Mesenchymal stem cell (in vitro differentiated cells and primary cell): Measurements from ENCODE around the gene PDE8B.

Experiments used
- DNase-seq: peaks from one replicate; pipeline ENCODE4 v3.0.0-alpha.2; 2013
- H2AFZ ChIP-seq: one replicate; pipeline ENCODE4 v1.6.1; 2013; ENCODE audit warnings: low read depth, mild to moderate bottlenecking, control low read depth, inconsistent platforms, low read length, moderate library complexity
- H2AK5ac ChIP-seq: 2 replicates; pipeline ENCODE4 v1.6.1; 2013; ENCODE audit warnings: low read length, moderate library complexity, mild to moderate bottlenecking, inconsistent platforms; ENCODE audit not compliant: severe bottlenecking
- H2BK120ac ChIP-seq: one replicate; pipeline ENCODE4 v1.6.1; 2013; ENCODE audit warnings: low read depth, mild to moderate bottlenecking, inconsistent platforms, low read length, moderate library complexity
- H2BK12ac ChIP-seq, 2 experiments: one replicate each; pipeline ENCODE4 v1.6.1; 2013; ENCODE audit warnings: inconsistent platforms in 2 of 2, low read length in 2 of 2, mild to moderate bottlenecking in 2 of 2, moderate library complexity in 2 of 2, control low read depth in 1 of 2
- H2BK15ac ChIP-seq: one replicate; pipeline ENCODE4 v1.6.1; 2013; ENCODE audit warnings: mild to moderate bottlenecking, low read depth, inconsistent platforms; ENCODE audit not compliant: poor library complexity, severe bottlenecking
- H2BK5ac ChIP-seq: 2 replicates; pipeline ENCODE4 v1.6.1; 2013; ENCODE audit warnings: low read depth, mild to moderate bottlenecking, low read length, control low read depth, inconsistent platforms; ENCODE audit not compliant: poor library complexity, severe bottlenecking
- H3K14ac ChIP-seq, 2 experiments: one replicate each; pipeline ENCODE4 v1.6.1; 2013; ENCODE audit warnings: inconsistent platforms in 2 of 2, low read length in 2 of 2, control low read depth in 1 of 2, mild to moderate bottlenecking in 1 of 2, moderate library complexity in 1 of 2
- H3K18ac ChIP-seq, 2 experiments: one replicate each; pipeline ENCODE4 v1.6.1; 2013; ENCODE audit warnings: inconsistent platforms in 2 of 2, low read length in 2 of 2, control low read depth in 1 of 2, low read depth in 1 of 2, mild to moderate bottlenecking in 1 of 2
- H3K23ac ChIP-seq, 2 experiments: one replicate each; pipeline ENCODE4 v1.6.1; 2013; ENCODE audit warnings: inconsistent platforms in 2 of 2, low read length in 2 of 2, mild to moderate bottlenecking in 2 of 2, moderate library complexity in 2 of 2, control low read depth in 1 of 2
- H3K27ac ChIP-seq: 2 replicates; pipeline ENCODE4 v1.5.1; 2013; ENCODE audit warnings: mild to moderate bottlenecking, moderate library complexity, low read length, control low read depth, inconsistent platforms; ENCODE audit not compliant: poor library complexity, severe bottlenecking
- H3K27me3 ChIP-seq, 2 experiments: 2 replicates each; pipeline versions ENCODE4 v1.6.1 to v1.7.0; 2013; ENCODE audit warnings: low read length in 2 of 2, mild to moderate bottlenecking in 2 of 2, moderate library complexity in 2 of 2, control low read depth in 1 of 2, inconsistent platforms in 1 of 2; ENCODE audit not compliant: control insufficient read depth in 1 of 2, insufficient read depth in 1 of 2
- H3K36me3 ChIP-seq, 2 experiments: 2 replicates each; pipeline versions ENCODE4 v1.6.1 to v1.7.0; 2013; ENCODE audit warnings: low read length in 2 of 2, control low read depth in 1 of 2, inconsistent platforms in 1 of 2, low read depth in 1 of 2, mild to moderate bottlenecking in 1 of 2; ENCODE audit not compliant: insufficient read depth in 2 of 2, control insufficient read depth in 1 of 2
- H3K4ac ChIP-seq, 2 experiments: one replicate each; pipeline ENCODE4 v1.6.1; 2013; ENCODE audit warnings: inconsistent platforms in 2 of 2, low read length in 2 of 2, mild to moderate bottlenecking in 2 of 2, moderate library complexity in 2 of 2, control low read depth in 1 of 2, low read depth in 1 of 2
- H3K4me1 ChIP-seq: 2 replicates; pipeline ENCODE4 v1.6.1; 2013; ENCODE audit warnings: low read depth, low read length, control low read depth; ENCODE audit not compliant: control insufficient read depth, insufficient read depth
- H3K4me2 ChIP-seq: 2 replicates; pipeline ENCODE4 v1.6.1; 2013; ENCODE audit warnings: low read length, mild to moderate bottlenecking, inconsistent platforms; ENCODE audit not compliant: poor library complexity, severe bottlenecking
- H3K4me3 ChIP-seq, 2 experiments: 2 replicates each; pipeline versions ENCODE4 v1.5.1 to v1.7.0; 2013; ENCODE audit warnings: low read length in 2 of 2, mild to moderate bottlenecking in 2 of 2, control low read depth in 1 of 2, low read depth in 1 of 2; ENCODE audit not compliant: insufficient read depth in 1 of 2
- H3K79me1 ChIP-seq: replicated peaks from 2 replicates; pipeline ENCODE4 v1.6.1; 2013; ENCODE audit warnings: mild to moderate bottlenecking, control low read depth, low read length, inconsistent platforms; ENCODE audit not compliant: poor library complexity, severe bottlenecking
- H3K9ac ChIP-seq: 2 replicates; pipeline ENCODE4 v1.7.0; 2013; ENCODE audit warnings: mild to moderate bottlenecking, low read length, moderate library complexity
- H3K9me3 ChIP-seq: 2 replicates; pipeline ENCODE4 v1.7.0; 2013; ENCODE audit warnings: mild to moderate bottlenecking, low read length; ENCODE audit not compliant: control insufficient read depth
- H4K8ac ChIP-seq: one replicate; pipeline ENCODE4 v1.6.1; 2013; ENCODE audit warnings: inconsistent platforms, mild to moderate bottlenecking, low read length, moderate library complexity
- H4K91ac ChIP-seq: one replicate; pipeline ENCODE4 v1.6.1; 2013; ENCODE audit warnings: mild to moderate bottlenecking, low read length, inconsistent platforms
- WGBS: methylation state at CpG from one replicate; pipeline ENCODE4 v1.1.7; 2013; ENCODE audit warnings: mixed read lengths; 5-methylcytosine and 5-hydroxymethylcytosine counted together

Gene PDE8B

GRCh38 chr5:77304388-77304787 lies 93.9 kb downstream of the PDE8B start:
- Histone ChIP-seq H3K79me1 (no peaks in the 10 kb centered on the region), H4K8ac (no peak overlapping the region), H3K9me3 (no peaks in the 10 kb centered on the region), H3K23ac (no peak overlapping the region), H3K4me3 (no peak overlapping the region), H2BK15ac (no peak overlapping the region), H2BK5ac (no peak overlapping the region), H3K14ac (no peak overlapping the region), H2BK12ac (no peak overlapping the region), H3K27ac (no peak overlapping the region), H3K4ac (no peak overlapping the region), H4K91ac (no peak overlapping the region), H2BK120ac (no peak overlapping the region), H3K36me3 (no peaks in the 10 kb centered on the region), H3K4me2 (no peak overlapping the region), H3K18ac (no peak overlapping the region), H2AK5ac (no peak overlapping the region), H2AFZ (no peak overlapping the region), H3K9ac (no peak overlapping the region), H3K27me3 (peaks cover 0 to 23% of the 10 kb centered on the region in 2 experiments), H3K4me1 (peaks cover 2% of the 10 kb centered on the region)
- WGBS = no CpG with 5 or more reads among the region's 1 CpG
- DNase-seq = no peak

GRCh38 chr5:77305222-77305846 lies 94.9 kb downstream of the PDE8B start:
- H3K79me1 ChIP-seq = no peaks in the 10 kb centered on the region
- peak overlapping the region in 1 of 2 experiments; percentile 42 for H3K4me3 ChIP-seq
- H3K18ac ChIP-seq = no peak overlapping the region
- H3K14ac ChIP-seq = no peak overlapping the region
- H3K27me3 ChIP-seq = peaks cover 0 to 22% of the 10 kb centered on the region in 2 experiments
- no peak overlapping the region for H3K27ac ChIP-seq
- no peak overlapping the region for H2AK5ac ChIP-seq
- no peak overlapping the region for H2BK12ac ChIP-seq
- no peak for DNase-seq
- H2AFZ ChIP-seq = no peak overlapping the region
- no peak overlapping the region for H2BK5ac ChIP-seq
- H3K36me3 ChIP-seq = no peaks in the 10 kb centered on the region
- H2BK120ac ChIP-seq = no peak overlapping the region
- peak overlapping the region; percentile 4 for H3K9ac ChIP-seq
- 82% methylated on average over 2 of the region's 2 CpGs for WGBS
- H3K23ac ChIP-seq = no peak overlapping the region
- H4K91ac ChIP-seq = no peak overlapping the region
- H3K4me2 ChIP-seq = no peak overlapping the region
- no peaks in the 10 kb centered on the region for H3K9me3 ChIP-seq
- no peak overlapping the region for H3K4ac ChIP-seq
- H3K4me1 ChIP-seq = peaks cover 2% of the 10 kb centered on the region
- no peak overlapping the region for H4K8ac ChIP-seq
- H2BK15ac ChIP-seq = no peak overlapping the region

GRCh38 chr5:77305956-77306355 lies 95.5 kb downstream of the PDE8B start:
- Histone ChIP-seq H3K27me3 (peaks cover 0 to 16% of the 10 kb centered on the region in 2 experiments), H3K4me1 (peaks cover 2% of the 10 kb centered on the region), H2BK12ac (no peak overlapping the region), H2BK15ac (no peak overlapping the region), H3K14ac (peak overlapping the region in 1 of 2 experiments; percentile 21), H3K4me3 (peak overlapping the region in 1 of 2 experiments; percentile 42), H3K4me2 (no peak overlapping the region), H3K9me3 (no peaks in the 10 kb centered on the region), H3K4ac (no peak overlapping the region), H3K9ac (peak overlapping the region; percentile 4), H3K23ac (no peak overlapping the region), H2BK5ac (no peak overlapping the region), H3K79me1 (no peaks in the 10 kb centered on the region), H2BK120ac (no peak overlapping the region), H3K27ac (no peak overlapping the region), H2AK5ac (no peak overlapping the region), H2AFZ (no peak overlapping the region), H3K36me3 (no peaks in the 10 kb centered on the region), H4K91ac (no peak overlapping the region), H3K18ac (no peak overlapping the region), H4K8ac (no peak overlapping the region)
- WGBS = 90% methylated on average over 3 of the region's 3 CpGs
- no peak for DNase-seq

DNA sequence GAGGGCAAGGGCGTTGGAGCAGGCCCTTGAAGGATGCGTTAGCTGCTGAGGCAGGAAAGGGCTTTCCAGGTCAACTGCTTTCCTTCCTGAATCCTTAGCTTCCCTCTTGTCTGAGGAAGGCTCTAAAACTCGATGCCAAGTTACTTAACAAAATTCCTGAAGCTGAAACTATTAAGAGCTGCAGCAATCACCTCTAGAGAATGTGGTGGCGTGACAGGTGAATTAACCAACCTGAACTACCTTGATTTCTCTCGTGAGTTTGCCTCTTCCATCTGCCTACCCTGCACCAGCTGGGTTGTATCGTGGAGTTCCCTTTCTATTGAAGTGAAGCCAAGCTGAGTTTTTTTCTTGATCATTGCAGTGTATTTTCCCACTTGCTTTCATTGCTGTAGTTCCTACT lies 96.1 kb downstream of the PDE8B start:
- Histone ChIP-seq H3K23ac (no peak overlapping the region), H3K79me1 (no peaks in the 10 kb centered on the region), H3K27me3 (peaks cover 0 to 10% of the 10 kb centered on the region in 2 experiments), H3K4me1 (peaks cover 2% of the 10 kb centered on the region), H2AFZ (no peak overlapping the region), H3K4ac (no peak overlapping the region), H2AK5ac (no peak overlapping the region), H3K36me3 (no peaks in the 10 kb centered on the region), H3K18ac (no peak overlapping the region), H4K91ac (no peak overlapping the region), H2BK120ac (no peak overlapping the region), H2BK12ac (no peak overlapping the region), H3K4me3 (peak overlapping the region in 1 of 2 experiments; percentile 5), H3K27ac (no peak overlapping the region), H3K14ac (no peak overlapping the region), H3K9me3 (no peaks in the 10 kb centered on the region), H2BK15ac (no peak overlapping the region), H4K8ac (no peak overlapping the region), H3K9ac (no peak overlapping the region), H3K4me2 (no peak overlapping the region), H2BK5ac (no peak overlapping the region)
- no peak for DNase-seq
- WGBS = 87% methylated on average over 6 of the region's 6 CpGs
